Stimulated activated CD4-positive, alpha-beta T cell treated with anti-CD3 and anti-CD28 coated beads, Interleukin-1b, Interleukin-23, amount 100 ng/mL, for 1 hour (primary cell): ENCODE data around the gene TFAP2B.
A peak's percentile ranks its signal among the peaks of the same experiment; 100 is the strongest.

Experiments
- DNase-seq, 2 donors: peaks; one replicate each; pipeline ENCODE4 v3.0.0-alpha.2; 2020; ENCODE audit warnings: low read depth in 2 of 2

Gene TFAP2B

GRCh38 chr6:50818673-50819072 lies at the start of gene TFAP2B:
Gene TFAP2B (plus strand): TSS chr6:50818871. CDS start chr6:50818892, 21 bp downstream.
- DNase-seq: no peak

GRCh38 chr6:50778696-50779095 lies 40.0 kb upstream of the TFAP2B start:
- no peak for DNase-seq

GRCh38 chr6:50780382-50780781 lies 38.3 kb upstream of the TFAP2B start:
- DNase-seq: no peak

- no peak for DNase-seq
These were observed 32.8 kb upstream of the TFAP2B start for GRCh38 chr6:50785921-50786320.

GRCh38 chr6:50791900-50792508 lies 26.7 kb upstream of the TFAP2B start:
- no peak for DNase-seq

GRCh38 chr6:50792771-50793170 lies 25.9 kb upstream of the TFAP2B start:
- no peak for DNase-seq

- no peak for DNase-seq
These were observed 23.1 kb upstream of the TFAP2B start for GRCh38 chr6:50795574-50795973.

GRCh38 chr6:50804283-50804682 lies 14.4 kb upstream of the TFAP2B start:
- DNase-seq: no peak

GRCh38 chr6:50807035-50807434 lies 11.6 kb upstream of the TFAP2B start:
- DNase-seq: no peak

GRCh38 chr6:50815436-50816114 lies 3.1 kb upstream of the TFAP2B start:
- no peak for DNase-seq

GRCh38 chr6:50816115-50816675 lies 2.5 kb upstream of the TFAP2B start:
- DNase-seq: peak in 1 of 2 donors; percentile 28

GRCh38 chr6:50816947-50817645 lies 1.6 kb upstream of the TFAP2B start:
- no peak for DNase-seq

GRCh38 chr6:50817646-50817950 lies 1.1 kb upstream of the TFAP2B start:
- no peak for DNase-seq

- no peak for DNase-seq
These were observed 651 bp upstream of the TFAP2B start for GRCh38 chr6:50818020-50818419.

GRCh38 chr6:50819466-50819903 lies 814 bp downstream of the TFAP2B start:
- DNase-seq: no peak

- no peak for DNase-seq
These were observed 1.5 kb downstream of the TFAP2B start for GRCh38 chr6:50819904-50820868.

- DNase-seq: no peak
These were observed 2.2 kb downstream of the TFAP2B start for GRCh38 chr6:50820869-50821264.

- no peak for DNase-seq
These were observed 2.9 kb downstream of the TFAP2B start for GRCh38 chr6:50821441-50822077.

GRCh38 chr6:50822078-50822476 lies 3.4 kb downstream of the TFAP2B start:
- no peak for DNase-seq

- no peak for DNase-seq
These were observed 4.6 kb downstream of the TFAP2B start for GRCh38 chr6:50823094-50823920.
